Testis (tissue), 2 donors: ENCODE data around the gene KRTAP9-9.
"Not testable (repeated sequence)": the region's sequence is repeated elsewhere in the genome, so short reads cannot be mapped to it uniquely, and the experiment has no call there.

Experiments used
- CTCF ChIP-seq, 3 experiments: fragments of 450-650 bp in 2 of 3; fragments of 200-600 bp in 1 of 3; sonication (generic) in 1 of 3; IDR thresholded peaks; one replicate each; pipeline ENCODE4 v1.5.1; 2016 to 2019; ENCODE audit warnings: antibody characterized with exemption in 3 of 3, mild to moderate bottlenecking in 2 of 3, moderate library complexity in 1 of 3
- POLR2A ChIP-seq: fragments of 450-650 bp; IDR thresholded peaks from one replicate; pipeline ENCODE4 v1.6.1; 2017; ENCODE audit warnings: antibody characterized with exemption, mild to moderate bottlenecking, moderate library complexity

DNA sequence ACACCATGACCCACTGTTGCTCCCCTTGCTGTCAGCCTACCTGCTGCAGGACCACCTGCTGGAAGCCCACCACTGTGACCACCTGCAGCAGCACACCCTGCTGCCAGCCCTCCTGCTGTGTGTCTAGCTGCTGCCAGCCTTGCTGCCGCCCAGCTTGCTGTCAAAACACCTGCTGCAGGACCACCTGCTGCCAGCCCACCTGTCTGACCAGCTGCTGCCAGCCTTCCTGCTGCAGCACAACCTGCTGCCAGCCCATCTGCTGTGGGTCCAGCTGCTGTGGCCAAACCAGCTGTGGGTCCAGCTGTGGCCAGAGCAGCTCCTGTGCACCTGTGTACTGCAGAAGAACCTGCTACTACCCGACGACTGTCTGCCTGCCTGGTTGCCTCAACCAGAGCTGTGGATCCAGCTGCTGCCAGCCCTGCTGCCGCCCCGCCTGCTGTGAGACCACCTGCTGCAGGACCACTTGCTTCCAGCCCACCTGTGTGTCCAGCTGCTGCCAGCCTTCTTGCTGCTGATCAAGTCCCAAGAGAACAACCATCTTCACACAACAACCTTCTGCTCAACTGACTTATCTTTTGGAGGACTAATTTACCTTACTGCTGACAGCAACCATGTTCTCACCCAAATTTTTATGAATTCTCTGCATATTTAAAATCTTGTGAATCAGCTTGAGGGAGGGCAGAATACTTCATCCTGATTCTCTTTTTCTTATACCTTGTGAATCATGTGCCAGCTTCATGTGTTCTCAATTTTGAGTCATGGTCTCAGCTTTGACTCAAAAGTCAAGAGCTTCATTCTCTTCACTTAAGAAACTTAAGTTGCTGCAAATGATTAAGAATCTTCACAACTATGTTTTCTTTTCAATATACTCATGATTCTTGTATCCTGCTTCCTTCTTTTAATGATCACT, at the start of gene KRTAP9-9:
- not testable (repeated sequence) for TF ChIP-seq POLR2A; CTCF (IDR thresholded peaks at IDR 0.05)
